ENCODE results near the gene ARHGEF26. TPM values are rescaled to one million over a fixed set of nuclear protein-coding genes. Genes with fewer than 3 reads are reported as not detected.

The ARHGEF26 gene
- total RNA-seq, 2 experiments from 2014 or later = 0.08 TPM; not detected in 1

- Histone ChIP-seq H3K27me3 (ENCODE audit: control insufficient read depth in 1 of 2, insufficient read depth in 2 of 2, low read length in 2 of 2) (no peaks in the 10 kb centered on the region), H3K4me3 (ENCODE audit: low read length) (no peak overlapping the region), H3K27ac (ENCODE audit: low read depth in 1 of 2, low read length in 2 of 2) (no peak overlapping the region), H3K36me3 (ENCODE audit: insufficient read depth, low read length) (no peaks in the 10 kb centered on the region), H3K4me1 (ENCODE audit: insufficient read depth, low read length) (no peaks in the 10 kb centered on the region), H3K9me3 (ENCODE audit: control insufficient read depth in 1 of 2, insufficient read depth in 1 of 2, low read length in 2 of 2) (no peaks in the 10 kb centered on the region)
- Mint-ChIP-seq H3K4me1 (ENCODE audit: low read depth) (no peaks in the 10 kb centered on the region), H3K36me3 (ENCODE audit: low read depth) (no peaks in the 10 kb centered on the region), H3K27me3 (peaks cover 4% of the 10 kb centered on the region), H3K9me3 (no peaks in the 10 kb centered on the region), H3K4me3 (no peak overlapping the region), H3K27ac (no peak overlapping the region)
- ChIA-PET POLR2A (no interaction called here), CTCF (no interaction called here)
- DNase-seq = no peak
- ATAC-seq (ENCODE audit: poor library complexity) = no peak
- intact Hi-C loops (cut with DNase I, micrococcal nuclease) = no loop called here
- TF ChIP-seq CTCF (IDR thresholded peaks at IDR 0.05) = no peak
Observed at GRCh38 chr3:154151969-154152368, 30.8 kb downstream of the ARHGEF26 start.

GRCh38 chr3:154152741-154153140, 31.6 kb downstream of the ARHGEF26 start:
- ATAC-seq (ENCODE audit: poor library complexity) = no peak
- H3K4me3 ChIP-seq (ENCODE audit: low read length) = no peak overlapping the region
- no peaks in the 10 kb centered on the region for H3K36me3 ChIP-seq (ENCODE audit: insufficient read depth, low read length)
- Mint-ChIP-seq H3K4me1 (ENCODE audit: low read depth) (no peaks in the 10 kb centered on the region), H3K27me3 (peaks cover 8% of the 10 kb centered on the region), H3K4me3 (no peak overlapping the region), H3K27ac (no peak overlapping the region), H3K9me3 (no peaks in the 10 kb centered on the region), H3K36me3 (ENCODE audit: low read depth) (no peaks in the 10 kb centered on the region)
- no peak for DNase-seq
- H3K27me3 ChIP-seq (ENCODE audit: control insufficient read depth in 1 of 2, insufficient read depth in 2 of 2, low read length in 2 of 2) = no peaks in the 10 kb centered on the region
- H3K4me1 ChIP-seq (ENCODE audit: insufficient read depth, low read length) = no peaks in the 10 kb centered on the region
- no peak overlapping the region for H3K27ac ChIP-seq (ENCODE audit: low read depth in 1 of 2, low read length in 2 of 2)
- TF ChIP-seq CTCF (IDR thresholded peaks at IDR 0.05) = no peak
- CTCF ChIA-PET = no interaction called here
- H3K9me3 ChIP-seq (ENCODE audit: control insufficient read depth in 1 of 2, insufficient read depth in 1 of 2, low read length in 2 of 2) = no peaks in the 10 kb centered on the region
- POLR2A ChIA-PET = no interaction called here
- intact Hi-C loops (cut with DNase I, micrococcal nuclease) = no loop called here

GRCh38 chr3:154156530-154156929, 35.3 kb downstream of the ARHGEF26 start:
- no peaks in the 10 kb centered on the region for H3K9me3 Mint-ChIP-seq
- H3K4me1 Mint-ChIP-seq (ENCODE audit: low read depth) = no peaks in the 10 kb centered on the region
- POLR2A ChIA-PET = no interaction called here

More at GRCh38 chr3:154156530-154156929, 35.3 kb downstream of the ARHGEF26 start:
- Histone ChIP-seq H3K9me3 (ENCODE audit: control insufficient read depth in 1 of 2, insufficient read depth in 1 of 2, low read length in 2 of 2) (no peaks in the 10 kb centered on the region), H3K36me3 (ENCODE audit: insufficient read depth, low read length) (no peaks in the 10 kb centered on the region), H3K27me3 (ENCODE audit: control insufficient read depth in 1 of 2, insufficient read depth in 2 of 2, low read length in 2 of 2) (no peaks in the 10 kb centered on the region), H3K4me3 (ENCODE audit: low read length) (no peak overlapping the region), H3K4me1 (ENCODE audit: insufficient read depth, low read length) (no peaks in the 10 kb centered on the region), H3K27ac (ENCODE audit: low read depth in 1 of 2, low read length in 2 of 2) (no peak overlapping the region)
- Mint-ChIP-seq H3K36me3 (ENCODE audit: low read depth) (no peaks in the 10 kb centered on the region), H3K27ac (no peak overlapping the region), H3K4me3 (no peak overlapping the region), H3K27me3 (peaks cover 7% of the 10 kb centered on the region)
- no peak for TF ChIP-seq CTCF (IDR thresholded peaks at IDR 0.05)
- DNase-seq = no peak
- intact Hi-C loops (cut with DNase I, micrococcal nuclease) = no loop called here
- CTCF ChIA-PET = no interaction called here
- no peak for ATAC-seq (ENCODE audit: poor library complexity)

All from CD4-positive, alpha-beta T cell (primary cell).